ENCODE measurements around the gene COPB2.

COPB2 gene

DNA sequence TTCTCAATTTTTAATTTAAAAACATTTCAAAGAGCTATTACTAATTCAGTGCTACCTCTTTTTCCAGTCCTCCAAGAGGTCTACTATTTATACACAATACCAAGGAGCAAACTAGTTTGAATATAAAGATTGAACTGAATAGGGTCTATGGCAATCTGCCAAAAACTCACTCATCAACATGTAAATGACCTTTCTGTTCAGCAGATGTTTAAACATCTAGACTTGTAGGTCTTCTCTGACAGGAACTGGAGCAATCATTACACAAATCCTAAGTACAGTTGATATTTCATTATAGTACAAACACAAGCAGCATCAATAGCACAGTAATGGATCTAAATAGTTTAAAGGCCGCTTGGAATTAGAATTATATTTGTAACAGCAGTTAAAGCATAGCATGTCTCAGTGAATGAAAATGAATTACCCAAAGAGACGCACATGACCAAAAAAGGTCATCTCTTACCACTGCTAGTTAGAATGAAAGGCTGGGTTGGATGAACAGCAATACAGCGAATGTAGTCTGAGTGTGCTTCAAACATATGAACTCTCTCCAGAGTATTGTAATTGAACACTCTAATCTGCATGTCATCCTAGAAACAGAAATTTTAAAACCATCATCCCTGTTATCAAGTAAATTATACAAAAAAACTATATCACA lies 10.7 kb downstream of the COPB2 start:
- TF ChIP-seq ZNF8 (CRISPR knock-in tag; IDR thresholded peaks at IDR 0.05) (no peak), ZC3H10 (CRISPR knock-in tag; IDR thresholded peaks at IDR 0.05) (no peak), SNAI2 (CRISPR knock-in tag; IDR thresholded peaks at IDR 0.05) (no peak)
- no peak for ATAC-seq

GRCh38 chr3:139377378-139377777 lies 12.1 kb downstream of the COPB2 start:
- TF ChIP-seq POU6F1 (CRISPR knock-in tag; IDR thresholded peaks at IDR 0.05; ENCODE audit: borderline replicate concordance, low read depth) (no peak), SNAI2 (CRISPR knock-in tag; IDR thresholded peaks at IDR 0.05) (no peak), OSR1 (CRISPR knock-in tag; IDR thresholded peaks at IDR 0.05) (no peak), ZNF8 (CRISPR knock-in tag; IDR thresholded peaks at IDR 0.05) (no peak), TCF4 (CRISPR knock-in tag; IDR thresholded peaks at IDR 0.05; ENCODE audit: borderline replicate concordance) (no peak), RARB (CRISPR knock-in tag; IDR thresholded peaks at IDR 0.05) (no peak), ZFP30 (CRISPR knock-in tag; IDR thresholded peaks at IDR 0.05) (no peak), ZNF70 (CRISPR knock-in tag; IDR thresholded peaks at IDR 0.05) (no peak), GLIS3 (CRISPR knock-in tag; IDR thresholded peaks at IDR 0.05) (no peak)
- TF ChIP-seq, protein P1, sequence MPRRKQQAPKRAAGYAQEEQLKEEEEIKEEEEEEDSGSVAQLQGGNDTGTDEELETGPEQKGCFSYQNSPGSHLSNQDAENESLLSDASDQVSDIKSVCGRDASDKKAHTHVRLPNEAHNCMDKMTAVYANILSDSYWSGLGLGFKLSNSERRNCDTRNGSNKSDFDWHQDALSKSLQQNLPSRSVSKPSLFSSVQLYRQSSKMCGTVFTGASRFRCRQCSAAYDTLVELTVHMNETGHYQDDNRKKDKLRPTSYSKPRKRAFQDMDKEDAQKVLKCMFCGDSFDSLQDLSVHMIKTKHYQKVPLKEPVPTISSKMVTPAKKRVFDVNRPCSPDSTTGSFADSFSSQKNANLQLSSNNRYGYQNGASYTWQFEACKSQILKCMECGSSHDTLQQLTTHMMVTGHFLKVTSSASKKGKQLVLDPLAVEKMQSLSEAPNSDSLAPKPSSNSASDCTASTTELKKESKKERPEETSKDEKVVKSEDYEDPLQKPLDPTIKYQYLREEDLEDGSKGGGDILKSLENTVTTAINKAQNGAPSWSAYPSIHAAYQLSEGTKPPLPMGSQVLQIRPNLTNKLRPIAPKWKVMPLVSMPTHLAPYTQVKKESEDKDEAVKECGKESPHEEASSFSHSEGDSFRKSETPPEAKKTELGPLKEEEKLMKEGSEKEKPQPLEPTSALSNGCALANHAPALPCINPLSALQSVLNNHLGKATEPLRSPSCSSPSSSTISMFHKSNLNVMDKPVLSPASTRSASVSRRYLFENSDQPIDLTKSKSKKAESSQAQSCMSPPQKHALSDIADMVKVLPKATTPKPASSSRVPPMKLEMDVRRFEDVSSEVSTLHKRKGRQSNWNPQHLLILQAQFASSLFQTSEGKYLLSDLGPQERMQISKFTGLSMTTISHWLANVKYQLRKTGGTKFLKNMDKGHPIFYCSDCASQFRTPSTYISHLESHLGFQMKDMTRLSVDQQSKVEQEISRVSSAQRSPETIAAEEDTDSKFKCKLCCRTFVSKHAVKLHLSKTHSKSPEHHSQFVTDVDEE (CRISPR knock-in tag; IDR thresholded peaks at IDR 0.05), result no peak
- TF ChIP-seq, protein P2, sequence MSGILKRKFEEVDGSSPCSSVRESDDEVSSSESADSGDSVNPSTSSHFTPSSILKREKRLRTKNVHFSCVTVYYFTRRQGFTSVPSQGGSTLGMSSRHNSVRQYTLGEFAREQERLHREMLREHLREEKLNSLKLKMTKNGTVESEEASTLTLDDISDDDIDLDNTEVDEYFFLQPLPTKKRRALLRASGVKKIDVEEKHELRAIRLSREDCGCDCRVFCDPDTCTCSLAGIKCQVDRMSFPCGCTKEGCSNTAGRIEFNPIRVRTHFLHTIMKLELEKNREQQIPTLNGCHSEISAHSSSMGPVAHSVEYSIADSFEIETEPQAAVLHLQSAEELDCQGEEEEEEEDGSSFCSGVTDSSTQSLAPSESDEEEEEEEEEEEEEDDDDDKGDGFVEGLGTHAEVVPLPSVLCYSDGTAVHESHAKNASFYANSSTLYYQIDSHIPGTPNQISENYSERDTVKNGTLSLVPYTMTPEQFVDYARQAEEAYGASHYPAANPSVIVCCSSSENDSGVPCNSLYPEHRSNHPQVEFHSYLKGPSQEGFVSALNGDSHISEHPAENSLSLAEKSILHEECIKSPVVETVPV (CRISPR knock-in tag; IDR thresholded peaks at IDR 0.05), result no peak
- TF ChIP-seq, protein P3, sequence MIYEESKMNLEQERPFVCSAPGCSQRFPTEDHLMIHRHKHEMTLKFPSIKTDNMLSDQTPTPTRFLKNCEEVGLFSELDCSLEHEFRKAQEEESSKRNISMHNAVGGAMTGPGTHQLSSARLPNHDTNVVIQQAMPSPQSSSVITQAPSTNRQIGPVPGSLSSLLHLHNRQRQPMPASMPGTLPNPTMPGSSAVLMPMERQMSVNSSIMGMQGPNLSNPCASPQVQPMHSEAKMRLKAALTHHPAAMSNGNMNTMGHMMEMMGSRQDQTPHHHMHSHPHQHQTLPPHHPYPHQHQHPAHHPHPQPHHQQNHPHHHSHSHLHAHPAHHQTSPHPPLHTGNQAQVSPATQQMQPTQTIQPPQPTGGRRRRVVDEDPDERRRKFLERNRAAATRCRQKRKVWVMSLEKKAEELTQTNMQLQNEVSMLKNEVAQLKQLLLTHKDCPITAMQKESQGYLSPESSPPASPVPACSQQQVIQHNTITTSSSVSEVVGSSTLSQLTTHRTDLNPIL (CRISPR knock-in tag; IDR thresholded peaks at IDR 0.05; ENCODE audit: low read depth), result no peak
- ATAC-seq, result no peak

DNA sequence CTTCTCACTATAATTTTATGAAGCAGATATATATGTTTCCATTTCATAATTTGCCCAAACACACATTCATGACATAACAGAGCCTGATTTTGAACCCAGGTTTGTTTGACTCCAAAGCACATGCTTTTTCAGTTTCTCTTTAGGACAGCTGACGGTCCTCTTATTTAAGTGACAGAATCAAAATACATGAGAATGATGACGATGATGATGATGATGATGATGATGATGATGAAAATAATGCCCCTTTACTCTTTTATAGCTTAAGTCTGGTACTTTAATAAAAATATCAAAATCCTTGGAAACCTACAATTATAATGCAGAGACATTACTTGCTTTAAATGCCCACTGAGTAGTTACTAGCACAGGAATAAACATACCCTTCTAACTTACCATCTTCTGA lies 15.3 kb downstream of the COPB2 start:
- no peak for TF ChIP-seq ZFP30 (CRISPR knock-in tag; IDR thresholded peaks at IDR 0.05)
- TF ChIP-seq POU6F1 (CRISPR knock-in tag; IDR thresholded peaks at IDR 0.05; ENCODE audit: borderline replicate concordance, low read depth), result no peak
- TF ChIP-seq CSDC2 (CRISPR knock-in tag; IDR thresholded peaks at IDR 0.05), result no peak
- TF ChIP-seq ESRRG (CRISPR knock-in tag; IDR thresholded peaks at IDR 0.05), result no peak
- TF ChIP-seq ZC3H10 (CRISPR knock-in tag; IDR thresholded peaks at IDR 0.05), result no peak
- no peak for TF ChIP-seq ISL1 (CRISPR knock-in tag; IDR thresholded peaks at IDR 0.05)
- TF ChIP-seq, protein P3 (CRISPR knock-in tag; IDR thresholded peaks at IDR 0.05; ENCODE audit: low read depth), result no peak

GRCh38 chr3:139364549-139364948 lies 24.9 kb downstream of the COPB2 start:
- no peak for ATAC-seq
- no peak for TF ChIP-seq POU6F1 (CRISPR knock-in tag; IDR thresholded peaks at IDR 0.05; ENCODE audit: borderline replicate concordance, low read depth)
- no peak for TF ChIP-seq ARNTL (CRISPR knock-in tag; IDR thresholded peaks at IDR 0.05; ENCODE audit: borderline replicate concordance, low read depth)
- TF ChIP-seq, protein P1 (CRISPR knock-in tag; IDR thresholded peaks at IDR 0.05), result no peak
- no peak for TF ChIP-seq ISL1 (CRISPR knock-in tag; IDR thresholded peaks at IDR 0.05)
- no peak for TF ChIP-seq PPARA (CRISPR knock-in tag; IDR thresholded peaks at IDR 0.05; ENCODE audit: borderline replicate concordance)
- TF ChIP-seq, protein P2 (CRISPR knock-in tag; IDR thresholded peaks at IDR 0.05), result no peak

More for the DNA sequence above, 15.3 kb downstream of the COPB2 start:
- ATAC-seq, result no peak
